Endothelial cell of umbilical vein (primary cell): Measurements from ENCODE around the gene SIRPA.

ENCODE experiments used
- POLR2A ChIP-seq: IDR thresholded peaks from 2 replicates; pipeline ENCODE4 v1.6.1; 2012; ENCODE audit warnings: low read depth, mild to moderate bottlenecking, control low read depth, low read length
- POLR2AphosphoS5 ChIP-seq: IDR thresholded peaks from 2 replicates; pipeline ENCODE4 v1.6.1; 2012; ENCODE audit warnings: low read depth, mild to moderate bottlenecking, control low read depth, low read length, moderate library complexity; ENCODE audit not compliant: insufficient read depth
- TF ChIP-seq, protein P1 (sequence below), 2 donors: IDR thresholded peaks; 1 replicate in 1 of 2; 2 replicates in 1 of 2; pipeline ENCODE4 v1.5.1; 2011; ENCODE audit warnings: low read length in 2 of 2, mild to moderate bottlenecking in 2 of 2, moderate library complexity in 2 of 2, control low read depth in 1 of 2, inconsistent platforms in 1 of 2, low read depth in 1 of 2; ENCODE audit not compliant: insufficient read depth in 1 of 2; ENCODE audit errors: extremely low read depth in 1 of 2
- TF ChIP-seq, protein P2 (sequence below): IDR thresholded peaks from 2 replicates; pipeline ENCODE4 v1.6.1; 2011; ENCODE audit not compliant: insufficient read depth, insufficient read length

DNA sequence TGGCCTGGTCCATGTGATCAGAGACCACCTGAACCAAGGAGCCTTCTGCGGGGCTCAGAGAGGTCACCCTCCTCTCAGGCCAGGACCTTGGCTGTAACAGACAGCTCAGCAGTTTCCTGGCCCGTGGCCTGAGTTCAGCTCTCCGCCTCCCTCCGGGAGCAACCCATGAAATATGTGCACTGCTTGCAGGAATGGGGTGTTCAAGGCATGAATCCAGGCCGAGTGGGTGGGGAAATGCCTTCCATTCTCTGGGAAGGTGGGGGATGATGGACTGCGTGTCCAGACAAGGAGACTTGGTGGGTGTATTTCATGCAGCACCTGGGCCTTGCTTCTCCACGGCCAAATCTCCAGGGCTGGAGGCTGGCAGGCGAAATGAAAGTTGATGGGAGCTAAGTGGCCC, 46.0 kb downstream of the SIRPA start:
- no peak for TF ChIP-seq POLR2AphosphoS5
- no peak for TF ChIP-seq POLR2A
- TF ChIP-seq, protein P1, sequence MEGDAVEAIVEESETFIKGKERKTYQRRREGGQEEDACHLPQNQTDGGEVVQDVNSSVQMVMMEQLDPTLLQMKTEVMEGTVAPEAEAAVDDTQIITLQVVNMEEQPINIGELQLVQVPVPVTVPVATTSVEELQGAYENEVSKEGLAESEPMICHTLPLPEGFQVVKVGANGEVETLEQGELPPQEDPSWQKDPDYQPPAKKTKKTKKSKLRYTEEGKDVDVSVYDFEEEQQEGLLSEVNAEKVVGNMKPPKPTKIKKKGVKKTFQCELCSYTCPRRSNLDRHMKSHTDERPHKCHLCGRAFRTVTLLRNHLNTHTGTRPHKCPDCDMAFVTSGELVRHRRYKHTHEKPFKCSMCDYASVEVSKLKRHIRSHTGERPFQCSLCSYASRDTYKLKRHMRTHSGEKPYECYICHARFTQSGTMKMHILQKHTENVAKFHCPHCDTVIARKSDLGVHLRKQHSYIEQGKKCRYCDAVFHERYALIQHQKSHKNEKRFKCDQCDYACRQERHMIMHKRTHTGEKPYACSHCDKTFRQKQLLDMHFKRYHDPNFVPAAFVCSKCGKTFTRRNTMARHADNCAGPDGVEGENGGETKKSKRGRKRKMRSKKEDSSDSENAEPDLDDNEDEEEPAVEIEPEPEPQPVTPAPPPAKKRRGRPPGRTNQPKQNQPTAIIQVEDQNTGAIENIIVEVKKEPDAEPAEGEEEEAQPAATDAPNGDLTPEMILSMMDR (IDR thresholded peaks at IDR 0.05; ENCODE audit: extremely low read depth in 1 of 2, insufficient read depth in 1 of 2, low read depth in 1 of 2, low read length in 2 of 2), result no peak
- TF ChIP-seq, protein P2, sequence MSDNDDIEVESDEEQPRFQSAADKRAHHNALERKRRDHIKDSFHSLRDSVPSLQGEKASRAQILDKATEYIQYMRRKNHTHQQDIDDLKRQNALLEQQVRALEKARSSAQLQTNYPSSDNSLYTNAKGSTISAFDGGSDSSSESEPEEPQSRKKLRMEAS, result no peak
